Measurements from ENCODE around the gene SYPL1.

- TF ChIP-seq POLR2A (IDR thresholded peaks at IDR 0.05) (no peak), CTCF (IDR thresholded peaks at IDR 0.05) (no peak)
These were observed 41.4 kb downstream of the SYPL1 start for GRCh38 chr7:106070567-106071254.

Measured in prostate gland (tissue), 2 donors.